K562 (cell line): ENCODE results near the gene PREX1. TPM values are rescaled to one million over a fixed set of nuclear protein-coding genes. Genes with fewer than 3 reads are reported as not detected.

ENCODE experiments used
- ATAC-seq: fragments of 200-7000 bp; cut with Tn5 transposase; 3 replicates; pipeline ENCODE4 v1.9.1; 2020; ENCODE audit warnings: moderate library complexity
- BruUV-seq: library from RNA; stranded (reverse); fragments of 400-500 nt; replicated peaks from 2 replicates; lab custom pipeline; 2021; lab: Mats Ljungman, UMichigan
- CTCF ChIA-PET: fragments of 300-600 bp; formaldehyde crosslinking; extraction: SDS; loops from one replicate; lab custom pipeline; 2021; ENCODE audit warnings: low intra/inter-chr PET ratio; lab: Yijun Ruan, JAX
- POLR2A ChIA-PET: fragments of 300-600, 350-650 bp; sonication (Branson Sonifier 250); formaldehyde crosslinking; extraction: SDS; loops from one replicate; lab custom pipeline; 2021; ENCODE audit warnings: antibody characterized with exemption, inconsistent platforms; lab: Yijun Ruan, JAX
- DNase-seq, 4 experiments: peaks; one replicate each; pipeline versions ENCODE4 v3.0.0 to v3.0.0-alpha.2; 2011 to 2018; ENCODE audit warnings: low spot score in 3 of 4, mixed read lengths in 3 of 4; ENCODE audit errors: extremely low read depth in 1 of 4
- FAIRE-seq: peaks from 2 replicates; lab custom pipeline; 2011; peaks lifted over from hg19 to GRCh38; lab: Jason Lieb, UNC
- H2AFZ ChIP-seq: 2 replicates; pipeline ENCODE4 v1.6.0; 2011; ENCODE audit warnings: low read depth, low read length, control low read depth, inconsistent platforms
- H3K27ac ChIP-seq: fragments of 200-600 bp; 3 replicates; pipeline ENCODE4 v1.8.0; 2011; ENCODE audit warnings: low read depth, mild to moderate bottlenecking, control low read depth, inconsistent platforms, low read length, moderate library complexity, mixed read lengths; ENCODE audit errors: extremely low read depth
- H3K27me3 ChIP-seq, 2 experiments: fragments of 300-600 bp in 1 of 2; 2 replicates in 1 of 2; 3 replicates in 1 of 2; pipeline versions ENCODE4 v1.6.0 to v1.8.0; 2011; ENCODE audit warnings: inconsistent platforms in 2 of 2, low read length in 2 of 2, mild to moderate bottlenecking in 1 of 2, mixed read lengths in 1 of 2, moderate library complexity in 1 of 2; ENCODE audit not compliant: control insufficient read depth in 2 of 2, insufficient read depth in 2 of 2
- H3K36me3 ChIP-seq: fragments of 300-600 bp; 3 replicates; pipeline ENCODE4 v1.8.0; 2011; ENCODE audit warnings: mild to moderate bottlenecking, low read length, inconsistent platforms; ENCODE audit not compliant: control insufficient read depth, insufficient read depth
- H3K4me1 ChIP-seq, 2 experiments: fragments of 200-600 bp in 1 of 2; replicated peaks in 1 of 2; 2 replicates in 1 of 2; 3 replicates in 1 of 2; pipeline versions ENCODE4 v1.5.1 to v1.8.0; 2011; ENCODE audit warnings: inconsistent platforms in 2 of 2, low read length in 2 of 2, mild to moderate bottlenecking in 1 of 2, mixed read lengths in 1 of 2, moderate library complexity in 1 of 2; ENCODE audit not compliant: control insufficient read depth in 2 of 2, insufficient read depth in 2 of 2
- H3K4me2 ChIP-seq: 2 replicates; pipeline ENCODE4 v1.6.1; 2011; ENCODE audit warnings: low read length, control low read depth, inconsistent platforms, mixed read lengths; ENCODE audit not compliant: insufficient read depth
- H3K4me3 ChIP-seq: fragments of 200-600 bp; sonication (generic), shearing (Covaris generic); 2 replicates; pipeline ENCODE4 v1.5.1; 2016; ENCODE audit warnings: control low read depth, inconsistent platforms
- H3K79me2 ChIP-seq: fragments of 200-600 bp; 3 replicates; pipeline ENCODE4 v1.8.0; 2011; ENCODE audit warnings: low read length, inconsistent platforms; ENCODE audit not compliant: control insufficient read depth, insufficient read depth
- H3K9ac ChIP-seq, 2 experiments: 2 replicates each; pipeline versions ENCODE4 v1.6.0 to v1.6.1; 2011; ENCODE audit warnings: low read depth in 2 of 2, low read length in 2 of 2, control low read depth in 1 of 2, inconsistent platforms in 1 of 2, mild to moderate bottlenecking in 1 of 2, mixed read lengths in 1 of 2; ENCODE audit not compliant: insufficient read depth in 1 of 2
- H3K9me1 ChIP-seq: one replicate; pipeline ENCODE4 v1.6.0; 2011; ENCODE audit warnings: inconsistent platforms, mild to moderate bottlenecking, low read length, moderate library complexity; ENCODE audit not compliant: control insufficient read depth, insufficient read depth
- H3K9me3 ChIP-seq: replicated peaks from 2 replicates; pipeline ENCODE4 v1.5.1; 2011; ENCODE audit warnings: low read depth, low read length, inconsistent platforms; ENCODE audit not compliant: control insufficient read depth, insufficient read depth
- H4K20me1 ChIP-seq: replicated peaks from 2 replicates; pipeline ENCODE4 v1.6.1; 2011; ENCODE audit warnings: low read length, inconsistent platforms, mixed read lengths; ENCODE audit not compliant: control insufficient read depth, insufficient read depth
- HDGF ChIP-seq: fragments of 450-650 bp; IDR thresholded peaks from 2 replicates; pipeline ENCODE4 v1.6.1; 2016
- JUNB ChIP-seq: fragments of 450-650 bp; formaldehyde crosslinking; conservative IDR thresholded peaks from 2 replicates; pipeline ENCODE4 v1.4.0; 2020; ENCODE audit warnings: mild to moderate bottlenecking
- NUFIP1 ChIP-seq: fragments of 450-650 bp; IDR thresholded peaks from 2 replicates; pipeline ENCODE4 v1.6.1; 2018; ENCODE audit not compliant: partially characterized antibody
- SP1 ChIP-seq: sonication (generic); formaldehyde crosslinking; IDR thresholded peaks from 2 replicates; pipeline ENCODE4 v1.8.1; 2022; ENCODE audit warnings: mild to moderate bottlenecking, missing genetic modification reagents
- TBP ChIP-seq: optimal IDR thresholded peaks from 2 replicates; pipeline ENCODE3; 2011; ENCODE audit warnings: low read depth, low read length, improper control_type of control experiment
- ZBTB11 ChIP-seq, 3 experiments: fragments of 200-800 bp in 1 of 3; fragments of 250-450 bp in 1 of 3; fragments of 450-650 bp in 1 of 3; sonication (Bioruptor Pico) in 1 of 3; sonication (Bioruptor generic) in 1 of 3; formaldehyde crosslinking in 1 of 3; IDR thresholded peaks; 2 replicates each; pipeline versions ENCODE4 v1.6.1 to v1.8.0; 2016 to 2022; ENCODE audit warnings: mild to moderate bottlenecking in 2 of 3, missing genetic modification characterization in 2 of 3, missing compliant biosample characterization in 1 of 3, moderate library complexity in 1 of 3
- ZNF12 ChIP-seq: sonication (generic); formaldehyde crosslinking; IDR thresholded peaks from 2 replicates; pipeline ENCODE4 v1.4.0; 2020; ENCODE audit warnings: mild to moderate bottlenecking, missing genetic modification reagents
- ZNF57 ChIP-seq: fragments of 450-650 bp; formaldehyde crosslinking; IDR thresholded peaks from 2 replicates; pipeline ENCODE4 v1.4.0; 2020; ENCODE audit warnings: mild to moderate bottlenecking, moderate library complexity
- WGBS: fragments of 100-300 bp; shearing (Covaris generic); methylation state at CpG from one replicate; pipeline ENCODE4 v1.1.6; 2016; ENCODE audit warnings: low coverage, mixed read lengths; ENCODE audit not compliant: insufficient coverage; ENCODE audit errors: missing lambda C conversion rate; 5-methylcytosine and 5-hydroxymethylcytosine counted together
- in situ Hi-C: fragments of 300-500 bp; cut with MboI; formaldehyde crosslinking; loops from 4 replicates; pipeline ENCODE4 v1.15.0; 2018; ENCODE audit warnings: inconsistent platforms, mixed read lengths
- intact Hi-C: fragments of 100-400 bp; cut with micrococcal nuclease; formaldehyde crosslinking; loops from 2 replicates; pipeline ENCODE4 v1.14.2; 2022
- polyA plus RNA-seq, 8 experiments: library from polyadenylated mRNA; depleted of rRNA in 4 of 8; stranded (reverse) in 5 of 8; unstranded in 3 of 8; fragments of >200 nt; fragmentation: Nextera tagmentation in 2 of 8; fragmentation: Illumina TruSeq in 1 of 8; extraction: Ambion mirVana in 2 of 8; extraction: Trizol in 1 of 8; gene quantifications; 2 replicates each; pipeline versions ENCODE4 v1.2.1 to v1.2.3, GENCODE V29; 2011 to 2014; ENCODE audit warnings: inconsistent platforms in 1 of 8, missing spikeins in 1 of 8
- total RNA-seq, 7 experiments: library from RNA; depleted of rRNA in 6 of 7; stranded (reverse); fragments of >200 nt in 6 of 7; fragmentation: Illumina TruSeq in 2 of 7; extraction: Trizol in 2 of 7; gene quantifications; 2 replicates each; pipeline versions ENCODE4 v1.2.1 to v1.2.3, GENCODE V29; 2011 to 2021; ENCODE audit warnings: low replicate concordance in 1 of 7

PREX1 gene
- total and polyA plus RNA-seq, 9 of the 15 experiments (the other 6 are each of a cell fraction or from before 2014, with no cell fraction given): 0.37 to 10.4 (median 4.8) TPM

GRCh38 chr20:48777821-48778220 lies 50.0 kb downstream of the PREX1 start (continued):
- TF ChIP-seq HDGF (no peak), NUFIP1 (no peak)

GRCh38 chr20:48777005-48777404 lies 50.8 kb downstream of the PREX1 start:
- TF ChIP-seq SP1 (CRISPR knock-in tag) (no peak), ZBTB11 (CRISPR knock-in tag; IDR thresholded peaks at IDR 0.05) (peak in 1 of 3 experiments; percentile 24; a peak in 2 of 6 replicates), JUNB (no peak), TBP (no peak), ZNF12 (CRISPR knock-in tag) (no peak), ZNF57 (CRISPR knock-in tag) (no peak)
- TF ChIP-seq, all 486 proteins: peak for 1
- H3K4me3 ChIP-seq: no peak overlapping the region
- no peaks in the 10 kb centered on the region for H3K79me2 ChIP-seq
- H3K4me1 ChIP-seq: peaks cover 0 to 3% of the 10 kb centered on the region in 2 experiments; a peak in 3 of 5 replicates
- intact Hi-C loops (no loop called here), in situ Hi-C loops (no loop called here)
- FAIRE-seq (no peak), ATAC-seq (no peak), DNase-seq (no peak)
- no peak overlapping the region for H3K9ac ChIP-seq
- H3K9me3 ChIP-seq: peaks cover 7% of the 10 kb centered on the region
- WGBS: 32% methylated on average over 8 of the region's 8 CpGs
- BruUV-seq: no TSS peak
- H3K27me3 ChIP-seq: peaks cover 0 to 7% of the 10 kb centered on the region in 2 experiments; a peak in 1 of 5 replicates
- H4K20me1 ChIP-seq: no peaks in the 10 kb centered on the region; the same call in 1 of the 2 replicates
- POLR2A ChIA-PET: interaction anchor here (1.1 kb wide), 1 partner anchor 15 kb away, joined by 3 read pairs; no protein-coding TSS in a partner anchor
- H3K27ac ChIP-seq: no peak overlapping the region
- no peaks in the 10 kb centered on the region for H3K9me1 ChIP-seq
- no peak overlapping the region for H2AFZ ChIP-seq
- CTCF ChIA-PET: no interaction called here
- no peaks in the 10 kb centered on the region for H3K36me3 ChIP-seq
- H3K4me2 ChIP-seq: no peak overlapping the region
